ENCODE results near the gene STOX2. TPM values are rescaled to one million over a fixed set of nuclear protein-coding genes. Genes with fewer than 3 reads are reported as not detected.

STOX2 gene
- total and polyA plus RNA-seq, 2 of the 13 experiments (the other 11 are each of a cell fraction or from before 2014, with no cell fraction given), result 0.01 to 0.15 TPM

GRCh38 chr4:184010696-184011095 is 105.6 kb downstream of the STOX2 start:
- H3K4me3 ChIP-seq (replicated peaks in 1 of 3; ENCODE audit: insufficient read depth in 1 of 3, low read depth in 2 of 3, low read length in 3 of 3), result no peak overlapping the region
- H4K20me1 ChIP-seq (ENCODE audit: insufficient read depth, low read length), result no peaks in the 10 kb centered on the region
- H3K9ac ChIP-seq (ENCODE audit: insufficient read depth, low read depth, low read length), result no peak overlapping the region
- no TSS peak for BruUV-seq (replicated peaks)
- no peaks in the 10 kb centered on the region; a peak in 1 of 5 replicates for H3K27me3 ChIP-seq (ENCODE audit: control insufficient read depth in 1 of 2, insufficient read depth in 2 of 2, low read length in 2 of 2)
- no peaks in the 10 kb centered on the region for H3K79me2 ChIP-seq (ENCODE audit: insufficient read depth, low read length)
- intact Hi-C loops (cut with micrococcal nuclease; ENCODE audit: unreplicated experiment), result no loop called here
- no peak for DNase-seq (ENCODE audit: low spot score)
- no peak for FAIRE-seq
- no peaks in the 10 kb centered on the region for H3K36me3 ChIP-seq (replicated peaks in 1 of 2; ENCODE audit: control insufficient read depth in 1 of 2, insufficient read depth in 2 of 2, low read length in 2 of 2)
- H3K4me2 ChIP-seq (ENCODE audit: low read depth, low read length), result no peak overlapping the region
- H2AFZ ChIP-seq (ENCODE audit: low read length), result no peak overlapping the region
- POLR2A ChIA-PET, result no interaction called here
- in situ Hi-C loops (cut with HindIII; ENCODE audit: extremely low pct_ligation_motif_present, low pct_unique_long_range_greater_than_20kb), result no loop called here
- ATAC-seq, result no peak
- no peak overlapping the region for H3K27ac ChIP-seq (ENCODE audit: extremely low read length, insufficient read depth, low read length)
- H3K9me3 ChIP-seq (ENCODE audit: low read length), result no peaks in the 10 kb centered on the region
- WGBS (ENCODE audit: low lambda C conversion rate), result 81% methylated on average over 14 of the region's 14 CpGs
- no peaks in the 10 kb centered on the region for H3K4me1 ChIP-seq (ENCODE audit: insufficient read depth, low read length)
- CTCF ChIA-PET (ENCODE audit: low intra/inter-chr PET ratio, low total read pairs), result no interaction called here
- no peak for TF ChIP-seq ZNF496 (CRISPR knock-in tag; IDR thresholded peaks at IDR 0.05; ENCODE audit: insufficient replicate concordance)
- TF ChIP-seq ZNF782 (CRISPR knock-in tag; IDR thresholded peaks at IDR 0.05; ENCODE audit: borderline replicate concordance), result no peak
- TF ChIP-seq ZNF275 (CRISPR knock-in tag; IDR thresholded peaks at IDR 0.05; ENCODE audit: borderline replicate concordance), result no peak
- TF ChIP-seq FOXA3 (CRISPR knock-in tag; IDR thresholded peaks at IDR 0.05), result no peak
- TF ChIP-seq GRHL1 (CRISPR knock-in tag; conservative IDR thresholded peaks at IDR 0.05), result no peak
- no peak for TF ChIP-seq CSRNP2 (CRISPR knock-in tag; conservative IDR thresholded peaks at IDR 0.05; ENCODE audit: low read depth)
- TF ChIP-seq NR2F1 (CRISPR knock-in tag; IDR thresholded peaks at IDR 0.05), result no peak
- no peak for TF ChIP-seq ZNF20 (CRISPR knock-in tag; IDR thresholded peaks at IDR 0.05)
- TF ChIP-seq ZZZ3 (CRISPR knock-in tag; IDR thresholded peaks at IDR 0.05; ENCODE audit: borderline replicate concordance), result no peak
- no peak for TF ChIP-seq SNAI1 (CRISPR knock-in tag; IDR thresholded peaks at IDR 0.05; ENCODE audit: borderline replicate concordance)
- TF ChIP-seq ZBTB34 (CRISPR knock-in tag; IDR thresholded peaks at IDR 0.05), result no peak
- no peak for TF ChIP-seq FOXM1 (CRISPR knock-in tag; IDR thresholded peaks at IDR 0.05)
- no peak for TF ChIP-seq MAFF (IDR thresholded peaks at IDR 0.05; ENCODE audit: low read depth, low read length)
- no peak for TF ChIP-seq GATAD1 (CRISPR knock-in tag; IDR thresholded peaks at IDR 0.05)
- no peak for TF ChIP-seq ZNF557 (CRISPR knock-in tag; IDR thresholded peaks at IDR 0.05)
- TF ChIP-seq NFKBIZ (CRISPR knock-in tag; IDR thresholded peaks at IDR 0.05), result no peak
- TF ChIP-seq ZNF691 (CRISPR knock-in tag; IDR thresholded peaks at IDR 0.05; ENCODE audit: borderline replicate concordance, low read depth), result no peak
- no peak for TF ChIP-seq ZNF644 (CRISPR knock-in tag; IDR thresholded peaks at IDR 0.05; ENCODE audit: low read depth)
